Natural killer cell (primary cell): ENCODE measurements around the gene HOXD9. TPM values are rescaled to one million over a fixed set of nuclear protein-coding genes. Genes with fewer than 3 reads are reported as not detected.

Experiments used
- ATAC-seq, 3 donors: fragments of 150-1000 bp in 2 of 3; fragments of 200-7000 bp in 1 of 3; cut with Tn5 transposase; 1 replicate in 1 of 3; 2 replicates in 2 of 3; pipeline ENCODE4 v1.10.0; 2021; ENCODE audit warnings: mild to moderate bottlenecking in 2 of 3, moderate library complexity in 2 of 3
- DNase-seq, 2 donors: peaks; one replicate each; pipeline versions ENCODE4 v3.0.0 to v3.0.0-alpha.2; 2013 to 2021; ENCODE audit warnings: mixed read lengths in 1 of 2
- H3K27ac ChIP-seq: one replicate; pipeline ENCODE4 v1.5.1; 2013; ENCODE audit warnings: mild to moderate bottlenecking, low read length
- H3K27me3 ChIP-seq: one replicate; pipeline ENCODE4 v1.6.1; 2013; ENCODE audit warnings: low read length; ENCODE audit not compliant: control insufficient read depth, insufficient read depth
- H3K36me3 ChIP-seq: one replicate; pipeline ENCODE4 v1.6.1; 2013; ENCODE audit warnings: low read length; ENCODE audit not compliant: control insufficient read depth, insufficient read depth
- H3K4me1 ChIP-seq: one replicate; pipeline ENCODE4 v1.6.1; 2013; ENCODE audit warnings: low read length; ENCODE audit not compliant: control insufficient read depth, insufficient read depth
- H3K4me3 ChIP-seq: one replicate; pipeline ENCODE4 v1.5.1; 2013; ENCODE audit warnings: low read length
- H3K9me3 ChIP-seq: one replicate; pipeline ENCODE4 v1.6.1; 2013; ENCODE audit warnings: low read length; ENCODE audit not compliant: control insufficient read depth, insufficient read depth
- H3K27ac Mint-ChIP-seq, 2 donors: one replicate each; pipeline ENCODE4 v1.8.0; 2022; ENCODE audit warnings: mild to moderate bottlenecking in 2 of 2, mixed read lengths in 2 of 2, moderate library complexity in 1 of 2
- H3K27me3 Mint-ChIP-seq, 2 donors: one replicate each; pipeline ENCODE4 v1.8.0; 2022; ENCODE audit warnings: low read depth in 2 of 2, mixed read lengths in 2 of 2
- H3K36me3 Mint-ChIP-seq: one replicate; pipeline ENCODE4 v1.8.0; 2022; ENCODE audit warnings: mixed read lengths
- H3K4me1 Mint-ChIP-seq, 2 donors: one replicate each; pipeline ENCODE4 v1.8.0; 2022; ENCODE audit warnings: mixed read lengths in 2 of 2
- H3K4me3 Mint-ChIP-seq: one replicate; pipeline ENCODE4 v1.8.0; 2022; ENCODE audit warnings: mild to moderate bottlenecking, moderate library complexity, mixed read lengths
- H3K9me3 Mint-ChIP-seq, 2 donors: one replicate each; pipeline ENCODE4 v1.8.0; 2022; ENCODE audit warnings: mixed read lengths in 2 of 2
- WGBS: methylation state at CpG from one replicate; pipeline ENCODE4 v1.1.7; 2013; ENCODE audit warnings: missing lambda C conversion rate; ENCODE audit not compliant: insufficient coverage; 5-methylcytosine and 5-hydroxymethylcytosine counted together
- intact Hi-C: fragments of 100-400 bp; cut with micrococcal nuclease; formaldehyde crosslinking; loops from one replicate; pipeline ENCODE4 v1.14.2; 2022
- total RNA-seq, 4 donors: library from RNA; stranded (reverse); fragments of 120-200 nt in 1 of 4; gene quantifications; one replicate each; pipeline versions ENCODE4 v1.2.3 to v1.2.4, GENCODE V29; 2013 to 2022
- TF ChIP-seq, protein P1 (sequence below): fragments of 200-600 bp; IDR thresholded peaks from one replicate; pipeline ENCODE4 v1.8.0; 2022; ENCODE audit warnings: antibody characterized with exemption

Gene HOXD9
- total RNA-seq, 3 donors from 2014 or later (not counting 1 experiment from before 2014, with no cell fraction given) = not detected

DNA sequence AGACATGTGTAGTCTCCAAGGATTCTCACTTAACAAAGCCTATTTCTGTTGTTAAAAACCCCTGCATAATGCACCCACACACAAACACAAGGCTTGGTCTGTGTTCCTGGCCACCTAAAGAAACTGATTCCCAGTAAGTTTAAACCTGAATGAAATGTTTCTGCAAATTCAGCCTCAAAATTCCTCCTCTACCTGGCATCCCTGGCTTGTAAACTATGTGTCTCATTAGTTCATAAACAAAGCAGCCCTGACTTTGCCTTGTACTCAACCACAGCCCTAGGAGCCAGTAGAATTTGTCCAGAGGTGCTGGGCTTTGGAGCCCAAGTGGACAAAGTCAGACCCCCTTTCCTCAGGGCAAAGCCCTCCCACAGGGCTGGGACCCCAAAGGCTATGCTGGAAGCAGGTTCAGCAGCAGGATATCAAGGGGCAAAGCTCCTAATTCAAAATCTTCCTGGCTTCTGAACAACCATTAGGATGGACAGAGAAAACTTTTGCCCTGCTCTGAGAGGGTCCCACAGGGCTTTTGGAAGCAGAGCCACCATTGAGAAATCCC lies 32.6 kb upstream of the HOXD9 start:
- H3K4me3 Mint-ChIP-seq = no peak overlapping the region
- H3K27me3 ChIP-seq = peaks cover 88% of the 10 kb centered on the region
- H3K4me3 ChIP-seq = no peak overlapping the region
- H3K36me3 ChIP-seq = no peaks in the 10 kb centered on the region
- H3K27ac ChIP-seq = no peak overlapping the region
- no peak overlapping the region for H3K27ac Mint-ChIP-seq
- peaks cover 0 to 3% of the 10 kb centered on the region in 2 donors for H3K9me3 Mint-ChIP-seq
- H3K4me1 ChIP-seq = peaks cover 14% of the 10 kb centered on the region
- intact Hi-C loops = loop anchor here (5.0 kb wide), 1 partner anchor 32 kb away; the partner anchor contains the start of gene HOXD9
- peaks cover 17% of the 10 kb centered on the region for H3K36me3 Mint-ChIP-seq
- ATAC-seq (no peak), DNase-seq (no peak)
- TF ChIP-seq, protein P1, sequence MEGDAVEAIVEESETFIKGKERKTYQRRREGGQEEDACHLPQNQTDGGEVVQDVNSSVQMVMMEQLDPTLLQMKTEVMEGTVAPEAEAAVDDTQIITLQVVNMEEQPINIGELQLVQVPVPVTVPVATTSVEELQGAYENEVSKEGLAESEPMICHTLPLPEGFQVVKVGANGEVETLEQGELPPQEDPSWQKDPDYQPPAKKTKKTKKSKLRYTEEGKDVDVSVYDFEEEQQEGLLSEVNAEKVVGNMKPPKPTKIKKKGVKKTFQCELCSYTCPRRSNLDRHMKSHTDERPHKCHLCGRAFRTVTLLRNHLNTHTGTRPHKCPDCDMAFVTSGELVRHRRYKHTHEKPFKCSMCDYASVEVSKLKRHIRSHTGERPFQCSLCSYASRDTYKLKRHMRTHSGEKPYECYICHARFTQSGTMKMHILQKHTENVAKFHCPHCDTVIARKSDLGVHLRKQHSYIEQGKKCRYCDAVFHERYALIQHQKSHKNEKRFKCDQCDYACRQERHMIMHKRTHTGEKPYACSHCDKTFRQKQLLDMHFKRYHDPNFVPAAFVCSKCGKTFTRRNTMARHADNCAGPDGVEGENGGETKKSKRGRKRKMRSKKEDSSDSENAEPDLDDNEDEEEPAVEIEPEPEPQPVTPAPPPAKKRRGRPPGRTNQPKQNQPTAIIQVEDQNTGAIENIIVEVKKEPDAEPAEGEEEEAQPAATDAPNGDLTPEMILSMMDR = no peak
- H3K9me3 ChIP-seq = peaks cover 14% of the 10 kb centered on the region
- peaks cover 73 to 87% of the 10 kb centered on the region in 2 donors for H3K27me3 Mint-ChIP-seq
- H3K4me1 Mint-ChIP-seq = peaks cover 8 to 29% of the 10 kb centered on the region in 2 donors

DNA sequence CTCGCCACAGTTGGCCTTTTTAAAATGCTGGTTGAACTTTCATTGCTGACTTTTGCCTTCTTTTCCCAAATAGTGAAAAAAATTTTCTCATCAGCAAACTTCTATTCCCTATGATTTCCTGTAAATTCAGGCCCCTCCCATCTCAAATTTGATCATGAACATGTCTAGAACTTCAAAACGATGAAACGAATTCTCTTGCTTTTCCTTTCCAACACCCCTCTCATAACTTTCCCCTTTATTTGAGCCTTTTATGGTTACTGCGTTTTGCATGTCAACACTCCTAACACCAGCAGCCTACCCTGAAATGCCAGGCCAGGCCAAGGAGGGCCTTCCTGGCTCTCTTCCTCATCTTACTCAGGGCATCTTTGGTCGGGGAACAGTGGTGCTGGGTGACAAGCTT lies 31.7 kb upstream of the HOXD9 start:
- TF ChIP-seq, protein P1 = no peak
- intact Hi-C loops = no loop called here
- Mint-ChIP-seq H3K4me1 (peaks cover 8 to 29% of the 10 kb centered on the region in 2 donors), H3K4me3 (no peak overlapping the region), H3K27ac (no peak overlapping the region), H3K27me3 (peaks cover 74 to 87% of the 10 kb centered on the region in 2 donors), H3K36me3 (peaks cover 17% of the 10 kb centered on the region), H3K9me3 (peaks cover 0 to 3% of the 10 kb centered on the region in 2 donors)
- DNase-seq = no peak
- Histone ChIP-seq H3K9me3 (peaks cover 13% of the 10 kb centered on the region), H3K27me3 (peaks cover 88% of the 10 kb centered on the region), H3K27ac (no peak overlapping the region), H3K4me3 (no peak overlapping the region), H3K4me1 (peaks cover 14% of the 10 kb centered on the region), H3K36me3 (no peaks in the 10 kb centered on the region)
- WGBS = 19% methylated on average over 5 of the region's 5 CpGs
- no peak for ATAC-seq

DNA sequence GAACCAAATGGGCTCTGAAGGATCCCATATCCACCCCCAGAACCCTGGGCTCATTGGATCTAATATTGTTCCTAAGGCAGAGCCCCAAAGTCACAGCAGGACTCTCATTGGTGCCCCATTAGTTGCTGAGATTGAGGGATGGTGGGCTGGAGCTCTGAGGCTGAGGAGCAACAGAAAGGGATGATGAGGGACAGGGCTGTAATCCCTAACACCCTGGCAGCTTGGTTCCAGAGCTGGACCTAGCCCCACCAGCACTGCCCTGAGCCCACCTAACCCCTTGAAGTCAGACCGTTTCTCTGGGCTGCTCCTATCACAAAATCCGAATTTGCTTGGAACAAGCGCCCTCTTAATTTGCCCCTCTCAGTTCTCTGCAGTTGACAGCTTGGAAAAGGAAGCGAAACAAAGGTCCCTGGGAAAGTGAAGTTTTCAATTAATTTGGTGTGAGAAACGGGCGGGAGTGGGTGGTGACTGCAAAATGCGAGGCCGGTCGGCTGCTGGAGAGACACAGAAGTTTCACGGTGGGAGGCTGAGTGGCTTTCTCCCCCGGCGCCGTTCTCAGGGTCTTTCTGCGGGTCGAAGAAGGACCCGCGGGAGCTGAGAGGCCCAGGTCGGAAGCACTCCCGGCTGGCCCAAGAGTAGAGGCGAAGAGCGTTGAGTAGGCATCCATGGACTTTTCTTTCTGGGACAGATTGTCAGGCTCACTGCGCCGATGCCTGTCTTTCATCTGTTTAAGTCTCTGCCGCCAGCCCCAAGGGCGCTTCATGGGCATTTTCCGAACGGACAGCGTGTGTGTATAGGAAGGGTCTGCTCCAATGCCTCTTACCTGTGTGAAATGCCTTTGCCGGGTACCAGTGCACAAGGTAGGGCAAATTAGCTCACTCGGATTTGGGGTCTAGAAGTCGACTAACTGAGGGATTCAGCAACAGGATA lies 30.9 kb upstream of the HOXD9 start:
- ATAC-seq = no peak
- 7% methylated on average over 31 of the region's 31 CpGs for WGBS
- Histone ChIP-seq H3K4me1 (peaks cover 18% of the 10 kb centered on the region), H3K4me3 (no peak overlapping the region), H3K36me3 (no peaks in the 10 kb centered on the region), H3K9me3 (peaks cover 8% of the 10 kb centered on the region), H3K27me3 (peaks cover 87% of the 10 kb centered on the region), H3K27ac (no peak overlapping the region)
- peak overlapping the region; percentile 35 for H3K4me3 Mint-ChIP-seq
- DNase-seq = no peak
- TF ChIP-seq, protein P1 = no peak
- peaks cover 0 to 3% of the 10 kb centered on the region in 2 donors for H3K9me3 Mint-ChIP-seq
- H3K27me3 Mint-ChIP-seq = peaks cover 73 to 89% of the 10 kb centered on the region in 2 donors
- H3K4me1 Mint-ChIP-seq = peaks cover 11 to 32% of the 10 kb centered on the region in 2 donors
- no peak overlapping the region for H3K27ac Mint-ChIP-seq
- H3K36me3 Mint-ChIP-seq = peaks cover 15% of the 10 kb centered on the region
- intact Hi-C loops = no loop called here
